ENCODE results near the gene YARS1.

GRCh38 chr1:32764826-32765569 is 52.2 kb downstream of the YARS1 start:
- TF ChIP-seq CTCF (conservative IDR thresholded peaks at IDR 0.05; ENCODE audit: low read depth, low read length) (no peak), EZH2 (IDR thresholded peaks at IDR 0.05; ENCODE audit: low read length, unreplicated experiment) (no peak), EZH2phosphoT487 (IDR thresholded peaks at IDR 0.05; ENCODE audit: borderline replicate concordance, low read length) (no peak)
